B cell (primary cell): ENCODE data around the gene RNF150.

Source experiments
- CTCF ChIP-seq: fragments of 200-600 bp; IDR thresholded peaks from one replicate; pipeline ENCODE4 v1.8.0; 2022; ENCODE audit warnings: antibody characterized with exemption, mild to moderate bottlenecking
- EZH2 ChIP-seq: IDR thresholded peaks from 2 replicates; pipeline ENCODE4 v1.6.1; 2012; ENCODE audit warnings: borderline replicate concordance, low read depth, mild to moderate bottlenecking, moderate library complexity, low read length; ENCODE audit not compliant: insufficient read depth, poor library complexity, severe bottlenecking

- TF ChIP-seq CTCF (no peak), EZH2 (no peak)
Observed at GRCh38 chr4:141080668-141081067, 52.6 kb downstream of the RNF150 start.
